K562 treated with DMSO at 1 percent for 12 hours (cell line): Measurements from ENCODE around the gene PGP. TPM values are rescaled to one million over a fixed set of nuclear protein-coding genes. Genes with fewer than 3 reads are reported as not detected.

Experiments
- total RNA-seq: library from RNA; unstranded; fragments of 300-600 nt; gene quantifications from 2 replicates; pipeline ENCODE4 v1.2.3, GENCODE V29; 2022; ENCODE audit not compliant: insufficient read depth

PGP gene
- 60.1 and 77.5 TPM in 2 replicates for total RNA-seq

GRCh38 chr16:2214719-2214968 lies at the start of gene PGP:
Gene PGP, minus strand, starts transcription at chr16:2214840. Its CDS starts 63 bp downstream, at chr16:2214777.

GRCh38 chr16:2251296-2252111 lies 36.9 kb upstream of the PGP start, which contains the start of gene ECI1:
Gene ECI1, minus strand, starts transcription at chr16:2251587. Its CDS starts 21 bp downstream, at chr16:2251566.

GRCh38 chr16:2236337-2237101 lies 21.9 kb upstream of the PGP start, which contains the start of gene DNASE1L2:
Gene DNASE1L2, plus strand, starts transcription at chr16:2236444. Its CDS starts 373 bp downstream, at chr16:2236817.

GRCh38 chr16:2223221-2223941 lies 8.7 kb upstream of the PGP start, which contains the start of gene E4F1:
Gene E4F1, plus strand, starts transcription at chr16:2223591. Its CDS starts 23 bp downstream, at chr16:2223614.

GRCh38 chr16:2210386-2211365 lies 4.0 kb downstream of the PGP start, which contains the start of gene BRICD5:
Gene BRICD5, minus strand, starts transcription at chr16:2210863. Its CDS starts 30 bp downstream, at chr16:2210833.

GRCh38 chr16:2205104-2205966 lies 9.3 kb downstream of the PGP start, which contains the start of gene MLST8:
Gene MLST8, plus strand, starts transcription at chr16:2205454. Its CDS starts 632 bp downstream, at chr16:2206086.

GRCh38 chr16:2196162-2196980 lies 18.3 kb downstream of the PGP start, which contains the start of gene CASKIN1:
Gene CASKIN1, minus strand, starts transcription at chr16:2196605. Its CDS starts 173 bp downstream, at chr16:2196432.

Other genes starting within 250 kb of the PGP start
- gene RNF151, start 248.0 kb downstream of the PGP start, total RNA-seq, result 1.3 TPM in 1 of 2 replicates, not detected in the other
- 37.2 and 53.2 TPM in 2 replicates for gene TBL3, start 242.8 kb downstream of the PGP start, total RNA-seq
- gene NOXO1, start 233.4 kb downstream of the PGP start, total RNA-seq, result 0.89 TPM in 1 of 2 replicates, not detected in the other
- gene GFER, start 230.6 kb downstream of the PGP start, total RNA-seq, result 46.5 and 60.5 TPM in 2 replicates
- gene SYNGR3, start 224.9 kb downstream of the PGP start, total RNA-seq, result 24.1 and 36.4 TPM in 2 replicates
- gene ZNF598, start 205.0 kb downstream of the PGP start, total RNA-seq, result 71.6 and 98.5 TPM in 2 replicates
- gene NPW, start 195.1 kb downstream of the PGP start, total RNA-seq, result 1.8 and 4.4 TPM in 2 replicates
- gene NHERF2, start 187.9 kb downstream of the PGP start, total RNA-seq, result 16.0 and 31.4 TPM in 2 replicates
- gene NTHL1, start 167.0 kb downstream of the PGP start, total RNA-seq, result 17.7 and 38.6 TPM in 2 replicates
- 37.3 and 67.9 TPM in 2 replicates for gene TSC2, start 166.9 kb downstream of the PGP start, total RNA-seq
- 55.0 and 106 TPM in 2 replicates for gene PKD1, start 78.9 kb downstream of the PGP start, total RNA-seq
- gene RAB26, start 66.2 kb downstream of the PGP start, total RNA-seq, result 1.5 and 6.2 TPM in 2 replicates
- 69.7 and 97.4 TPM in 2 replicates for gene TRAF7, start 59.1 kb downstream of the PGP start, total RNA-seq
- gene CASKIN1, start 18.2 kb downstream of the PGP start, total RNA-seq, result 1.6 and 3.2 TPM in 2 replicates
- 57.4 and 63.7 TPM in 2 replicates for gene MLST8, start 9.4 kb downstream of the PGP start, total RNA-seq
- gene BRICD5, start 4.0 kb downstream of the PGP start, total RNA-seq, result 10.4 and 37.8 TPM in 2 replicates
- gene E4F1, start 8.8 kb upstream of the PGP start, total RNA-seq, result 30.1 and 43.9 TPM in 2 replicates
- 3.0 and 4.9 TPM in 2 replicates for gene DNASE1L2, start 21.6 kb upstream of the PGP start, total RNA-seq
- gene ECI1, start 36.7 kb upstream of the PGP start, total RNA-seq, result 331 and 485 TPM in 2 replicates
- gene RNPS1, start 53.3 kb upstream of the PGP start, total RNA-seq, result 150 and 267 TPM in 2 replicates
- 12.0 and 28.5 TPM in 2 replicates for gene ABCA3, start 125.9 kb upstream of the PGP start, total RNA-seq
- 22.7 and 45.3 TPM in 2 replicates for gene CCNF, start 214.6 kb upstream of the PGP start, total RNA-seq
- gene TEDC2, start 245.3 kb upstream of the PGP start, total RNA-seq, result 35.6 and 43.5 TPM in 2 replicates